GM21825 (cell line): ENCODE data around the gene NCKAP5.

ENCODE experiments used
- ATAC-seq: cut with Tn5 transposase; IDR thresholded peaks from one replicate; pipeline ENCODE4 v1.9.1; 2021; ENCODE audit warnings: mild to moderate bottlenecking, moderate library complexity; ENCODE audit not compliant: unreplicated experiment

The NCKAP5 gene

GRCh38 chr2:133498662-133499585 lies 69.3 kb downstream of the NCKAP5 start:
- ATAC-seq: peak; percentile 79

GRCh38 chr2:133497951-133498565 lies 70.2 kb downstream of the NCKAP5 start:
- ATAC-seq: no peak

GRCh38 chr2:133497270-133497893 lies 70.9 kb downstream of the NCKAP5 start:
- ATAC-seq: no peak

GRCh38 chr2:133496501-133497269 lies 71.6 kb downstream of the NCKAP5 start:
- no peak for ATAC-seq

GRCh38 chr2:133495226-133495625 lies 73.0 kb downstream of the NCKAP5 start:
- ATAC-seq: no peak

- ATAC-seq: no peak
These were observed 75.4 kb downstream of the NCKAP5 start for GRCh38 chr2:133492719-133493380.

- ATAC-seq: no peak
These were observed 77.8 kb downstream of the NCKAP5 start for GRCh38 chr2:133490411-133490980.

GRCh38 chr2:133489641-133490410 lies 78.4 kb downstream of the NCKAP5 start:
- ATAC-seq: no peak

- ATAC-seq: no peak
These were observed 79.1 kb downstream of the NCKAP5 start for GRCh38 chr2:133489146-133489545.

- no peak for ATAC-seq
These were observed 81.5 kb downstream of the NCKAP5 start for GRCh38 chr2:133486771-133487191.

GRCh38 chr2:133485868-133486267 lies 82.4 kb downstream of the NCKAP5 start:
- ATAC-seq: no peak

GRCh38 chr2:133484784-133485183 lies 83.5 kb downstream of the NCKAP5 start:
- peak; percentile 54 for ATAC-seq

GRCh38 chr2:133484106-133484505 lies 84.2 kb downstream of the NCKAP5 start:
- ATAC-seq: no peak

GRCh38 chr2:133483181-133483580 lies 85.1 kb downstream of the NCKAP5 start:
- ATAC-seq: no peak

GRCh38 chr2:133480707-133481429 lies 87.4 kb downstream of the NCKAP5 start:
- ATAC-seq: no peak

- no peak for ATAC-seq
These were observed 90.7 kb downstream of the NCKAP5 start for GRCh38 chr2:133477616-133477990.

GRCh38 chr2:133476931-133477615 lies 91.2 kb downstream of the NCKAP5 start:
- no peak for ATAC-seq

GRCh38 chr2:133476286-133476685 lies 92.0 kb downstream of the NCKAP5 start:
- no peak for ATAC-seq
